Keratinocyte (primary cell): Measurements from ENCODE around the gene PLXNB2. TPM values are rescaled to one million over a fixed set of nuclear protein-coding genes. Genes with fewer than 3 reads are reported as not detected.

Experiments
- DNase-seq: peaks from one replicate; pipeline ENCODE4 v3.0.0-alpha.2; 2011; ENCODE audit warnings: low read depth, missing footprints, low spot score
- FAIRE-seq: peaks from 2 replicates; lab custom pipeline; 2011; peaks lifted over from hg19 to GRCh38; lab: Jason Lieb, UNC
- H2AFZ ChIP-seq: 2 replicates; pipeline ENCODE4 v1.6.0; 2012; ENCODE audit warnings: low read length, control low read depth, inconsistent platforms; ENCODE audit not compliant: control insufficient read depth
- H3K27ac ChIP-seq: 2 replicates; pipeline ENCODE4 v1.5.1; 2011; ENCODE audit warnings: low read length; ENCODE audit not compliant: control insufficient read depth, insufficient read depth
- H3K27me3 ChIP-seq: 3 replicates; pipeline ENCODE4 v1.6.0; 2011; ENCODE audit warnings: low read length; ENCODE audit not compliant: control insufficient read depth, insufficient read depth; ENCODE audit errors: extremely low read depth
- H3K36me3 ChIP-seq, 2 experiments: 2 replicates in 1 of 2; 3 replicates in 1 of 2; pipeline ENCODE4 v1.5.1; 2011; ENCODE audit warnings: low read length in 2 of 2, mild to moderate bottlenecking in 1 of 2; ENCODE audit not compliant: control insufficient read depth in 2 of 2, insufficient read depth in 2 of 2; ENCODE audit errors: extremely low read depth in 1 of 2
- H3K4me1 ChIP-seq: 3 replicates; pipeline ENCODE4 v1.5.1; 2011; ENCODE audit warnings: low read length; ENCODE audit not compliant: control insufficient read depth, insufficient read depth; ENCODE audit errors: extremely low read depth
- H3K4me2 ChIP-seq: 3 replicates; pipeline ENCODE4 v1.6.0; 2011; ENCODE audit warnings: low read depth, low read length; ENCODE audit not compliant: control insufficient read depth, insufficient read depth; ENCODE audit errors: extremely low read depth
- H3K4me3 ChIP-seq, 3 experiments: fragments of 200-600 bp in 1 of 3; sonication (generic) in 1 of 3; 2 replicates in 2 of 3; 3 replicates in 1 of 3; pipeline ENCODE4 v1.5.1; 2011 to 2016; ENCODE audit warnings: low read length in 3 of 3, mild to moderate bottlenecking in 3 of 3, control low read depth in 2 of 3, inconsistent platforms in 1 of 3, low read depth in 1 of 3, mixed read lengths in 1 of 3, mixed run types in 1 of 3, moderate library complexity in 1 of 3; ENCODE audit not compliant: control insufficient read depth in 2 of 3, insufficient read depth in 2 of 3; ENCODE audit errors: extremely low read depth in 1 of 3
- H3K79me2 ChIP-seq: 2 replicates; pipeline ENCODE4 v1.6.0; 2012; ENCODE audit warnings: low read length; ENCODE audit not compliant: control insufficient read depth, insufficient read depth
- H3K9ac ChIP-seq: 3 replicates; pipeline ENCODE4 v1.6.0; 2011; ENCODE audit warnings: low read length; ENCODE audit not compliant: control insufficient read depth, insufficient read depth; ENCODE audit errors: extremely low read depth
- H3K9me1 ChIP-seq: 3 replicates; pipeline ENCODE4 v1.6.0; 2011; ENCODE audit warnings: low read length; ENCODE audit not compliant: control insufficient read depth, insufficient read depth; ENCODE audit errors: extremely low read depth
- H3K9me3 ChIP-seq: 2 replicates; pipeline ENCODE4 v1.5.1; 2012; ENCODE audit warnings: low read depth, low read length; ENCODE audit not compliant: control insufficient read depth
- H4K20me1 ChIP-seq: 3 replicates; pipeline ENCODE4 v1.6.0; 2011; ENCODE audit warnings: low read length; ENCODE audit not compliant: control insufficient read depth, insufficient read depth; ENCODE audit errors: extremely low read depth
- EZH2 ChIP-seq: IDR thresholded peaks from one replicate; pipeline ENCODE4 v1.6.1; 2012; ENCODE audit warnings: inconsistent platforms, mild to moderate bottlenecking, low read length, moderate library complexity
- dilution Hi-C: fragments of 300-500 bp; cut with MboI; formaldehyde crosslinking; loops from one replicate; pipeline ENCODE4 v1.7.0; 2020; ENCODE audit warnings: low sequenced_read_pairs; ENCODE audit not compliant: extremely low pct_ligation_motif_present
- polyA plus RNA-seq, 5 experiments: library from polyadenylated mRNA; depleted of rRNA in 3 of 5; stranded (reverse) in 3 of 5; stranded (forward) in 1 of 5; unstranded in 1 of 5; fragments of >200 nt; gene quantifications; 1 replicate in 1 of 5; 2 replicates in 3 of 5; 3 replicates in 1 of 5; pipeline versions ENCODE4 v1.2.1 to v1.2.3, GENCODE V29; 2011 to 2012; ENCODE audit warnings: missing spikeins in 2 of 5, low read depth in 1 of 5, low replicate concordance in 1 of 5
- TF ChIP-seq, protein P1 (sequence below), 3 experiments: IDR thresholded peaks in 1 of 3; conservative IDR thresholded peaks in 1 of 3; optimal IDR thresholded peaks in 1 of 3; 2 replicates in 2 of 3; 3 replicates in 1 of 3; pipeline versions ENCODE3 to v1.5.1; 2011; ENCODE audit warnings: low read length in 3 of 3, mild to moderate bottlenecking in 3 of 3, moderate library complexity in 2 of 3, control low read depth in 1 of 3, inconsistent platforms in 1 of 3; ENCODE audit not compliant: insufficient read depth in 2 of 3; ENCODE audit errors: extremely low read depth in 1 of 3

Gene PLXNB2
- polyA plus RNA-seq, 1 donor (not counting 4 experiments of a cell fraction or from before 2014, with no cell fraction given) = 44.3 TPM

DNA sequence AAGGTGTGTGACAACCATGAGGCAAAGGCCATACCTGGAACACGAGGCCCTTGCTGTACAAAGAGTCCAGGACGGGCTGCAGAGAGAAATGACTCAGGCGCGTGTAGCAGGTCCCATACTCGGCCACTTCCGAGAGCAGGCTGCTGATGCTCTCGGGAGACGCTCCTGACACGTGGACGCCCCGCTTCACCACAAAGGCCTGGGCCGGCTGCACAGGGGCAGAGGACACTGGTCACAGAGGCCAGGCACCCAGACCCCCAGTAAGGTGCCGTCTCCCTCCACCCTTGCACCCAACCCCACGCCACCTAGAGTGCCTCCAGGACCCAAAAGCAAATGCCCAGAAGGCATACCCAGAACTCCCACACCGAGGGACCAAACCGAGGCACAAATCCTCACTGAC is 78.1 kb downstream of the PLXNB2 start:
- FAIRE-seq = no peak
- H3K4me1 ChIP-seq = no peaks in the 10 kb centered on the region
- H3K36me3 ChIP-seq = peaks cover 3 to 15% of the 10 kb centered on the region in 2 experiments
- H3K79me2 ChIP-seq = peaks cover 6% of the 10 kb centered on the region
- dilution Hi-C loops = no loop called here
- no peaks in the 10 kb centered on the region for H3K9me1 ChIP-seq
- H2AFZ ChIP-seq = no peak overlapping the region
- TF ChIP-seq EZH2 = no peak
- TF ChIP-seq, protein P1, sequence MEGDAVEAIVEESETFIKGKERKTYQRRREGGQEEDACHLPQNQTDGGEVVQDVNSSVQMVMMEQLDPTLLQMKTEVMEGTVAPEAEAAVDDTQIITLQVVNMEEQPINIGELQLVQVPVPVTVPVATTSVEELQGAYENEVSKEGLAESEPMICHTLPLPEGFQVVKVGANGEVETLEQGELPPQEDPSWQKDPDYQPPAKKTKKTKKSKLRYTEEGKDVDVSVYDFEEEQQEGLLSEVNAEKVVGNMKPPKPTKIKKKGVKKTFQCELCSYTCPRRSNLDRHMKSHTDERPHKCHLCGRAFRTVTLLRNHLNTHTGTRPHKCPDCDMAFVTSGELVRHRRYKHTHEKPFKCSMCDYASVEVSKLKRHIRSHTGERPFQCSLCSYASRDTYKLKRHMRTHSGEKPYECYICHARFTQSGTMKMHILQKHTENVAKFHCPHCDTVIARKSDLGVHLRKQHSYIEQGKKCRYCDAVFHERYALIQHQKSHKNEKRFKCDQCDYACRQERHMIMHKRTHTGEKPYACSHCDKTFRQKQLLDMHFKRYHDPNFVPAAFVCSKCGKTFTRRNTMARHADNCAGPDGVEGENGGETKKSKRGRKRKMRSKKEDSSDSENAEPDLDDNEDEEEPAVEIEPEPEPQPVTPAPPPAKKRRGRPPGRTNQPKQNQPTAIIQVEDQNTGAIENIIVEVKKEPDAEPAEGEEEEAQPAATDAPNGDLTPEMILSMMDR (optimal IDR thresholded peaks at IDR 0.05 in 1 of 3, IDR thresholded peaks at IDR 0.05 in 1 of 3, conservative IDR thresholded peaks at IDR 0.05 in 1 of 3; ENCODE audit: extremely low read depth in 1 of 3, insufficient read depth in 2 of 3, low read length in 3 of 3) = no peak
- H3K27me3 ChIP-seq = no peaks in the 10 kb centered on the region
- DNase-seq = no peak
- H3K4me3 ChIP-seq = no peak overlapping the region
- no peak overlapping the region for H3K9ac ChIP-seq
- no peaks in the 10 kb centered on the region for H4K20me1 ChIP-seq
- H3K27ac ChIP-seq = no peak overlapping the region
- no peak overlapping the region for H3K4me2 ChIP-seq
- H3K9me3 ChIP-seq = no peaks in the 10 kb centered on the region

- FAIRE-seq = no peak
- no peaks in the 10 kb centered on the region for H3K9me1 ChIP-seq
- dilution Hi-C loops = no loop called here
- no peak overlapping the region for H3K4me2 ChIP-seq
- H3K27ac ChIP-seq = no peak overlapping the region
- H3K36me3 ChIP-seq = peaks cover 3 to 20% of the 10 kb centered on the region in 2 experiments
- TF ChIP-seq EZH2 = no peak
- TF ChIP-seq, protein P1 (optimal IDR thresholded peaks at IDR 0.05 in 1 of 3, IDR thresholded peaks at IDR 0.05 in 1 of 3, conservative IDR thresholded peaks at IDR 0.05 in 1 of 3; ENCODE audit: extremely low read depth in 1 of 3, insufficient read depth in 2 of 3, low read length in 3 of 3) = no peak
- H3K9ac ChIP-seq = no peak overlapping the region
- H2AFZ ChIP-seq = no peak overlapping the region
- no peaks in the 10 kb centered on the region for H3K9me3 ChIP-seq
- no peaks in the 10 kb centered on the region for H3K27me3 ChIP-seq
- H4K20me1 ChIP-seq = no peaks in the 10 kb centered on the region
- DNase-seq = no peak
- H3K4me1 ChIP-seq = no peaks in the 10 kb centered on the region
- H3K4me3 ChIP-seq = no peak overlapping the region
- no peaks in the 10 kb centered on the region for H3K79me2 ChIP-seq
These were observed 79.1 kb downstream of the PLXNB2 start for GRCh38 chr22:50228366-50228765.
